IMR-90 (cell line): Measurements from ENCODE around the gene TSTD1. TPM values are rescaled to one million over a fixed set of nuclear protein-coding genes. Genes with fewer than 3 reads are reported as not detected.

Source experiments
- ATAC-seq: fragments of 200-7000 bp; cut with Tn5 transposase; 2 replicates; pipeline ENCODE4 v1.9.1; 2020; ENCODE audit warnings: low read depth, mild to moderate bottlenecking, moderate library complexity
- BruUV-seq: library from RNA; stranded (reverse); fragments of 400-500 nt; replicated peaks from 2 replicates; lab custom pipeline; 2021; lab: Mats Ljungman, UMichigan
- CTCF ChIA-PET: fragments of 300-600 bp; formaldehyde crosslinking; extraction: SDS; loops from one replicate; lab custom pipeline; 2021; ENCODE audit warnings: antibody characterized with exemption; lab: Yijun Ruan, JAX
- POLR2A ChIA-PET: fragments of 300-600 bp; sonication (Branson Sonifier 250); formaldehyde crosslinking; loops from one replicate; lab custom pipeline; 2022; ENCODE audit warnings: antibody characterized with exemption; ENCODE audit not compliant: unreplicated experiment; lab: Charles Lee
- DNase-seq: peaks from one replicate; pipeline ENCODE4 v3.0.0; 2013
- H2AFZ ChIP-seq: replicated peaks from 2 replicates; pipeline ENCODE3; 2013; ENCODE audit warnings: low read length, mild to moderate bottlenecking; ENCODE audit not compliant: poor library complexity
- H2AK5ac ChIP-seq: 2 replicates; pipeline ENCODE4 v1.6.1; 2013; ENCODE audit warnings: low read depth, low read length, inconsistent platforms
- H2AK9ac ChIP-seq: replicated peaks from 2 replicates; pipeline ENCODE3; 2013; ENCODE audit warnings: mild to moderate bottlenecking, low read depth, low read length, moderate library complexity; ENCODE audit not compliant: poor library complexity
- H2BK120ac ChIP-seq: 2 replicates; pipeline ENCODE4 v1.6.1; 2013; ENCODE audit warnings: low read depth, low read length, inconsistent platforms
- H2BK15ac ChIP-seq: 3 replicates; pipeline ENCODE4 v1.6.1; 2013; ENCODE audit warnings: low read depth, low read length, inconsistent platforms
- H2BK20ac ChIP-seq: 2 replicates; pipeline ENCODE4 v1.6.1; 2013; ENCODE audit warnings: low read depth, mild to moderate bottlenecking, inconsistent platforms, low read length, moderate library complexity
- H2BK5ac ChIP-seq: 2 replicates; pipeline ENCODE4 v1.6.1; 2013; ENCODE audit warnings: mild to moderate bottlenecking, low read depth, low read length, inconsistent platforms; ENCODE audit not compliant: poor library complexity, severe bottlenecking
- H3K14ac ChIP-seq: replicated peaks from 2 replicates; pipeline ENCODE4 v1.6.1; 2013; ENCODE audit warnings: low read depth, low read length, inconsistent platforms
- H3K18ac ChIP-seq: 2 replicates; pipeline ENCODE4 v1.6.1; 2013; ENCODE audit warnings: low read depth, low read length, control low read depth
- H3K23ac ChIP-seq: 2 replicates; pipeline ENCODE4 v1.6.1; 2013; ENCODE audit warnings: low read depth, low read length, inconsistent platforms
- H3K27ac ChIP-seq: 2 replicates; pipeline ENCODE4 v1.5.1; 2013; ENCODE audit warnings: mild to moderate bottlenecking, control low read depth, low read length; ENCODE audit not compliant: insufficient read depth
- H3K27me3 ChIP-seq: 2 replicates; pipeline ENCODE4 v1.6.1; 2013; ENCODE audit warnings: low read length; ENCODE audit not compliant: control insufficient read depth, insufficient read depth
- H3K36me3 ChIP-seq: 2 replicates; pipeline ENCODE4 v1.6.1; 2013; ENCODE audit warnings: low read length, mixed read lengths; ENCODE audit not compliant: control insufficient read depth, insufficient read depth
- H3K4ac ChIP-seq: 2 replicates; pipeline ENCODE4 v1.6.1; 2013; ENCODE audit warnings: low read depth, low read length, inconsistent platforms
- H3K4me1 ChIP-seq: 2 replicates; pipeline ENCODE4 v1.6.1; 2013; ENCODE audit warnings: low read length, mixed read lengths; ENCODE audit not compliant: control insufficient read depth, insufficient read depth
- H3K4me2 ChIP-seq: 2 replicates; pipeline ENCODE4 v1.6.1; 2013; ENCODE audit warnings: low read depth, mild to moderate bottlenecking, control low read depth, low read length, moderate library complexity
- H3K4me3 ChIP-seq: 2 replicates; pipeline ENCODE4 v1.5.1; 2013; ENCODE audit warnings: low read depth, mild to moderate bottlenecking, control low read depth, low read length, moderate library complexity; ENCODE audit not compliant: insufficient read depth
- H3K56ac ChIP-seq: 2 replicates; pipeline ENCODE4 v1.6.1; 2013; ENCODE audit warnings: low read length, inconsistent platforms; ENCODE audit not compliant: insufficient read depth; ENCODE audit errors: extremely low read depth
- H3K79me1 ChIP-seq, 2 experiments: 2 replicates each; pipeline ENCODE4 v1.6.1; 2013; ENCODE audit warnings: low read length in 2 of 2, inconsistent platforms in 1 of 2, low read depth in 1 of 2
- H3K9ac ChIP-seq: 2 replicates; pipeline ENCODE4 v1.6.1; 2013; ENCODE audit warnings: low read depth, low read length, control low read depth
- H3K9me1 ChIP-seq: 2 replicates; pipeline ENCODE4 v1.6.1; 2013; ENCODE audit warnings: low read length, inconsistent platforms; ENCODE audit not compliant: insufficient read depth
- H3K9me3 ChIP-seq: 2 replicates; pipeline ENCODE4 v1.6.1; 2013; ENCODE audit warnings: low read length; ENCODE audit not compliant: control insufficient read depth, insufficient read depth
- H4K20me1 ChIP-seq: 2 replicates; pipeline ENCODE4 v1.6.1; 2013; ENCODE audit warnings: low read length, inconsistent platforms; ENCODE audit not compliant: insufficient read depth
- H4K5ac ChIP-seq: 2 replicates; pipeline ENCODE4 v1.6.1; 2013; ENCODE audit warnings: mild to moderate bottlenecking, low read depth, low read length, control low read depth
- H4K8ac ChIP-seq, 2 experiments: 2 replicates each; pipeline ENCODE4 v1.6.1; 2013; ENCODE audit warnings: low read depth in 2 of 2, low read length in 2 of 2, control low read depth in 1 of 2, inconsistent platforms in 1 of 2
- H4K91ac ChIP-seq: 2 replicates; pipeline ENCODE4 v1.6.1; 2013; ENCODE audit warnings: low read depth, low read length, inconsistent platforms; ENCODE audit not compliant: insufficient read depth
- BHLHE40 ChIP-seq: fragments of 150-350 bp; IDR thresholded peaks from 2 replicates; pipeline ENCODE4 v1.6.1; 2016; ENCODE audit warnings: mild to moderate bottlenecking, low read depth, low read length
- POLR2A ChIP-seq: IDR thresholded peaks from 2 replicates; pipeline ENCODE4 v1.6.1; 2012; ENCODE audit warnings: mild to moderate bottlenecking, low read depth, low read length
- SMC3 ChIP-seq: fragments of 150-350 bp; IDR thresholded peaks from 2 replicates; pipeline ENCODE4 v1.6.1; 2016; ENCODE audit warnings: low read depth, mild to moderate bottlenecking, antibody characterized with exemption, low read length, moderate library complexity
- WGBS, 2 experiments: methylation state at CpG; one replicate each; pipeline versions ENCODE4 v1.1.5 to v1.1.7; 2013; ENCODE audit warnings: missing lambda C conversion rate in 2 of 2; ENCODE audit not compliant: insufficient read length in 1 of 2; ENCODE audit errors: extremely low coverage in 2 of 2; 5-methylcytosine and 5-hydroxymethylcytosine counted together
- dilution Hi-C: fragments of 300-500 bp; cut with HindIII; formaldehyde crosslinking; loops from one replicate; pipeline ENCODE4 v1.14.3; 2018; ENCODE audit warnings: low sequenced_read_pairs; ENCODE audit not compliant: unreplicated experiment
- in situ Hi-C: fragments of 300-500 bp; cut with MboI; formaldehyde crosslinking; loops from 3 replicates; pipeline ENCODE4 v1.14.3; 2019; ENCODE audit warnings: low sequenced_read_pairs, inconsistent platforms, mixed read lengths
- intact Hi-C: fragments of 100-400 bp; cut with micrococcal nuclease; formaldehyde crosslinking; loops from 2 replicates; pipeline ENCODE4 v1.10.0; 2022
- polyA plus RNA-seq, 3 experiments: library from polyadenylated mRNA; depleted of rRNA; stranded (reverse); fragments of >200 nt; gene quantifications; 2 replicates each; pipeline ENCODE4 v1.2.3, GENCODE V29; 2012; ENCODE audit warnings: low replicate concordance in 1 of 3
- total RNA-seq: library from RNA; depleted of rRNA; stranded (reverse); fragments of >200 nt; gene quantifications from 2 replicates; pipeline ENCODE4 v1.2.3, GENCODE V29; 2012

The TSTD1 gene
- total and polyA plus RNA-seq, 2 of the 4 experiments (the other 2 are of a cell fraction), result 0.21 TPM; not detected in 1

DNA sequence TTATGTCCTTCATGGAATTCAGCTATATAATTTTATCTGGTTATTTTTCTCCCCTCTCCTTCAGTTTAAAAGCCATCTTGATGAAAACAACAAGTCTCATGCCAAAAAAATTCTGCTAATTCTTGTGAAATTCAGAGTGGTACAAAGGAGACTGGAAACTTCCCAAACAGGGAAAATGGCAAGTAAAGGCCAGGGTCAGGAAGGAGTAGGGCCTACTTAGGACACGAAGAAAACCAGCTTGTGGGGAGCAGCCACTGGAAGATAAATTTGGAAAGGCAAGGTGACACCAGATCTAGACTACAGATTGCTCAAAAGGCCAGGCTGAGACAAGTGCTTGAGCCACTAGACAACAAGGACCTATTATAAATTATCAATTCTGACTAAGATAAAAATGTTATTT is 6.4 kb downstream of the TSTD1 start:
- no peak overlapping the region for H3K4ac ChIP-seq
- no peak overlapping the region for H4K91ac ChIP-seq
- no peak overlapping the region for H3K27ac ChIP-seq
- no peak overlapping the region for H2AK5ac ChIP-seq
- no peak for DNase-seq
- no peak overlapping the region for H2BK20ac ChIP-seq
- H2AK9ac ChIP-seq, result no peak overlapping the region
- H3K4me1 ChIP-seq, result no peaks in the 10 kb centered on the region
- H3K14ac ChIP-seq, result no peak overlapping the region
- no peak overlapping the region for H2BK120ac ChIP-seq
- CTCF ChIA-PET, result interaction anchor here (0.6 kb wide), 1 partner anchor 230 kb away, joined by 3 read pairs; no protein-coding TSS in a partner anchor
- no peak for ATAC-seq
- H3K36me3 ChIP-seq, result no peaks in the 10 kb centered on the region
- no peaks in the 10 kb centered on the region for H4K20me1 ChIP-seq
- WGBS, 2 experiments, result no CpG with 5 or more reads among the region's 1 CpG
- H4K5ac ChIP-seq, result no peak overlapping the region
- H2AFZ ChIP-seq, result no peak overlapping the region
- TF ChIP-seq SMC3 (no peak), POLR2A (no peak), BHLHE40 (no peak)
- no peak overlapping the region for H3K23ac ChIP-seq
- no peak overlapping the region for H2BK15ac ChIP-seq
- H3K79me1 ChIP-seq, result no peaks in the 10 kb centered on the region
- no peak overlapping the region for H2BK5ac ChIP-seq
- no peak overlapping the region for H3K4me2 ChIP-seq
- no peaks in the 10 kb centered on the region for H3K27me3 ChIP-seq
- no peak overlapping the region for H3K9ac ChIP-seq
- H3K4me3 ChIP-seq, result no peak overlapping the region
- H3K9me1 ChIP-seq, result no peaks in the 10 kb centered on the region
- H3K56ac ChIP-seq, result no peak overlapping the region
- dilution Hi-C loops (no loop called here), in situ Hi-C loops (no loop called here), intact Hi-C loops (no loop called here)
- no TSS peak for BruUV-seq
- H3K18ac ChIP-seq, result no peak overlapping the region
- no peak overlapping the region for H4K8ac ChIP-seq
- H3K9me3 ChIP-seq, result no peaks in the 10 kb centered on the region
- POLR2A ChIA-PET, result no interaction called here
